H1 (cell line): ENCODE data around the gene PDZRN3. TPM values are rescaled to one million over a fixed set of nuclear protein-coding genes. Genes with fewer than 3 reads are reported as not detected.

Source experiments
- KDM1A ChIP-seq: fragments of 200-600, 300-600 bp; sonication (generic); IDR thresholded peaks from 2 replicates; pipeline ENCODE4 v1.7.1; 2016; ENCODE audit warnings: mild to moderate bottlenecking, low read length, borderline replicate concordance
- POLR2AphosphoS5 ChIP-seq: IDR thresholded peaks from 2 replicates; pipeline ENCODE4 v1.6.1; 2011; ENCODE audit warnings: low read depth, low read length
- SP1 ChIP-seq: IDR thresholded peaks from 2 replicates; pipeline ENCODE4 v1.6.1; 2011; ENCODE audit warnings: low read depth, low read length
- polyA plus RNA-seq, 7 experiments: library from polyadenylated mRNA; depleted of rRNA in 3 of 7; stranded (reverse) in 5 of 7; unstranded in 2 of 7; fragments of >200 nt in 5 of 7; fragments of 200-250 nt in 2 of 7; gene quantifications; 1 replicate in 5 of 7; 2 replicates in 1 of 7; 4 replicates in 1 of 7; pipeline versions ENCODE4 v1.2.1 to v1.2.3, GENCODE V29; 2011 to 2013; ENCODE audit warnings: missing spikeins in 2 of 7, mixed read lengths in 2 of 7
- total RNA-seq: library from RNA; stranded (reverse); fragmentation: NEBNext Ultra II Directional; extraction: Animal tissue kit (Norgen Biotek cat#: 25700); gene quantifications from 2 replicates; pipeline ENCODE4 v1.2.1, GENCODE V29; 2021
- TF ChIP-seq, protein P1 (sequence below), 3 experiments: IDR thresholded peaks; 1 replicate in 2 of 3; 2 replicates in 1 of 3; pipeline versions ENCODE4 v1.5.1 to v1.6.1; 2011; ENCODE audit warnings: low read length in 3 of 3, mild to moderate bottlenecking in 3 of 3, inconsistent platforms in 2 of 3, low read depth in 1 of 3, moderate library complexity in 1 of 3; ENCODE audit not compliant: insufficient read depth in 1 of 3; ENCODE audit errors: control extremely low read depth in 1 of 3
- TF ChIP-seq, protein P2 (sequence below): IDR thresholded peaks from 2 replicates; pipeline ENCODE4 v1.6.1; 2011; ENCODE audit warnings: low read depth, mild to moderate bottlenecking, low read length; ENCODE audit not compliant: insufficient read depth

The PDZRN3 gene
- total and polyA plus RNA-seq, 2 of the 8 experiments (the other 6 are each of a cell fraction or from before 2014, with no cell fraction given): 4.2 to 20.5 TPM

DNA sequence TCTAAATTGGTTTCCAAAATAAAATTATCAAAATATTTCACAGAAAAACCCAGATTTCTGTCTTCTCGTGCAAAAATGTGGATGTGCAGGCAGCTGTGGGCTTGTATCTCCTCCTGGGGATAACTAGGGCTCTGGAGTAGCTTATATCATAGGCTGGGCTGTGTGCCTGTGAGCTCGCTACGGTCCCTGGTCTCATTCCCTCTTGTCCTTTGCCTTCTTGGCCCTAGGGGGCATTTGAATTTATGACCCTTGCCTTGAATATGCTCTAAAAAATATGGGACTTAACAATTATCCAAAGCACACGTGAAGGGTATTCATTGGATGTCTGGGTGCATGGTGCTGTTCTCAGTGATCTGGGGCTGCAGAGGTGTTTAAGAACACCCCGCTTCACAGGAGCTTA, 132.6 kb downstream of the PDZRN3 start (continued):
- TF ChIP-seq, protein P1, sequence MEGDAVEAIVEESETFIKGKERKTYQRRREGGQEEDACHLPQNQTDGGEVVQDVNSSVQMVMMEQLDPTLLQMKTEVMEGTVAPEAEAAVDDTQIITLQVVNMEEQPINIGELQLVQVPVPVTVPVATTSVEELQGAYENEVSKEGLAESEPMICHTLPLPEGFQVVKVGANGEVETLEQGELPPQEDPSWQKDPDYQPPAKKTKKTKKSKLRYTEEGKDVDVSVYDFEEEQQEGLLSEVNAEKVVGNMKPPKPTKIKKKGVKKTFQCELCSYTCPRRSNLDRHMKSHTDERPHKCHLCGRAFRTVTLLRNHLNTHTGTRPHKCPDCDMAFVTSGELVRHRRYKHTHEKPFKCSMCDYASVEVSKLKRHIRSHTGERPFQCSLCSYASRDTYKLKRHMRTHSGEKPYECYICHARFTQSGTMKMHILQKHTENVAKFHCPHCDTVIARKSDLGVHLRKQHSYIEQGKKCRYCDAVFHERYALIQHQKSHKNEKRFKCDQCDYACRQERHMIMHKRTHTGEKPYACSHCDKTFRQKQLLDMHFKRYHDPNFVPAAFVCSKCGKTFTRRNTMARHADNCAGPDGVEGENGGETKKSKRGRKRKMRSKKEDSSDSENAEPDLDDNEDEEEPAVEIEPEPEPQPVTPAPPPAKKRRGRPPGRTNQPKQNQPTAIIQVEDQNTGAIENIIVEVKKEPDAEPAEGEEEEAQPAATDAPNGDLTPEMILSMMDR (IDR thresholded peaks at IDR 0.05; ENCODE audit: control extremely low read depth in 1 of 3, insufficient read depth in 1 of 3, low read depth in 1 of 3, low read length in 3 of 3): no peak
- TF ChIP-seq SP1 (no peak), KDM1A (no peak), POLR2AphosphoS5 (no peak)
- TF ChIP-seq, protein P2, sequence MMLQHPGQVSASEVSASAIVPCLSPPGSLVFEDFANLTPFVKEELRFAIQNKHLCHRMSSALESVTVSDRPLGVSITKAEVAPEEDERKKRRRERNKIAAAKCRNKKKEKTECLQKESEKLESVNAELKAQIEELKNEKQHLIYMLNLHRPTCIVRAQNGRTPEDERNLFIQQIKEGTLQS: no peak
